Measurements from ENCODE around the gene SNRPA. TPM values are rescaled to one million over a fixed set of nuclear protein-coding genes. Genes with fewer than 3 reads are reported as not detected.

Gene SNRPA
- total RNA-seq, 4 donors from 2014 or later: 47.3 to 69.1 (median 57.6) TPM

GRCh38 chr19:40704491-40705361 is 46.3 kb upstream of the SNRPA start:
- TF ChIP-seq POLR2A (IDR thresholded peaks at IDR 0.05; ENCODE audit: low read depth) (no peak), EP300 (IDR thresholded peaks at IDR 0.05) (no peak), POLR2AphosphoS5 (IDR thresholded peaks at IDR 0.05) (no peak), CTCF (IDR thresholded peaks at IDR 0.05) (no peak)
- intact Hi-C loops (cut with DNase I): no loop called here
- DNase-seq (ENCODE audit: extremely low spot score): no peak
- Histone ChIP-seq H3K27ac (replicated peaks in 1 of 4) (peak overlapping the region in 1 of 4 donors; percentile 13), H3K27me3 (no peaks in the 10 kb centered on the region), H3K36me3 (peaks cover 23 to 97% (median 80%) of the 10 kb centered on the region in 4 donors), H3K9me3 (no peaks in the 10 kb centered on the region), H3K4me3 (no peak overlapping the region), H3K4me1 (peaks cover 12 to 18% (median 13%) of the 10 kb centered on the region in 4 donors)
- 87% methylated on average over 18 of the region's 18 CpGs for WGBS

GRCh38 chr19:40705362-40705651 is 45.7 kb upstream of the SNRPA start:
- Histone ChIP-seq H3K4me1 (peaks cover 12 to 18% (median 13%) of the 10 kb centered on the region in 4 donors), H3K36me3 (peaks cover 27 to 97% (median 79%) of the 10 kb centered on the region in 4 donors), H3K27me3 (no peaks in the 10 kb centered on the region), H3K4me3 (no peak overlapping the region), H3K27ac (replicated peaks in 1 of 4) (no peak overlapping the region), H3K9me3 (no peaks in the 10 kb centered on the region)
- intact Hi-C loops (cut with DNase I): no loop called here
- DNase-seq (ENCODE audit: extremely low spot score): no peak
- 95% methylated on average over 9 of the region's 9 CpGs for WGBS
- TF ChIP-seq POLR2A (IDR thresholded peaks at IDR 0.05; ENCODE audit: low read depth): no peak
- no peak for TF ChIP-seq EP300 (IDR thresholded peaks at IDR 0.05)
- TF ChIP-seq CTCF (IDR thresholded peaks at IDR 0.05): no peak
- no peak for TF ChIP-seq POLR2AphosphoS5 (IDR thresholded peaks at IDR 0.05)

GRCh38 chr19:40705950-40706619 is 44.9 kb upstream of the SNRPA start:
- peaks cover 12 to 18% (median 13%) of the 10 kb centered on the region in 4 donors for H3K4me1 ChIP-seq
- no peaks in the 10 kb centered on the region for H3K9me3 ChIP-seq
- no peaks in the 10 kb centered on the region for H3K27me3 ChIP-seq
- no peak overlapping the region for H3K27ac ChIP-seq (replicated peaks in 1 of 4)
- TF ChIP-seq EP300 (IDR thresholded peaks at IDR 0.05) (no peak), POLR2A (IDR thresholded peaks at IDR 0.05; ENCODE audit: low read depth) (no peak), CTCF (IDR thresholded peaks at IDR 0.05) (no peak), POLR2AphosphoS5 (IDR thresholded peaks at IDR 0.05) (no peak)
- 84% methylated on average over 7 of the region's 7 CpGs for WGBS
- DNase-seq (ENCODE audit: extremely low spot score): no peak
- intact Hi-C loops (cut with DNase I): no loop called here
- peaks cover 27 to 98% (median 81%) of the 10 kb centered on the region in 4 donors for H3K36me3 ChIP-seq
- H3K4me3 ChIP-seq: no peak overlapping the region

GRCh38 chr19:40707615-40708014 is 43.4 kb upstream of the SNRPA start:
- H3K36me3 ChIP-seq: peaks cover 19 to 98% (median 79%) of the 10 kb centered on the region in 4 donors
- WGBS: 96% methylated on average over 7 of the region's 7 CpGs
- intact Hi-C loops (cut with DNase I): no loop called here

More at GRCh38 chr19:40707615-40708014, 43.4 kb upstream of the SNRPA start:
- no peaks in the 10 kb centered on the region for H3K9me3 ChIP-seq
- peaks cover 7 to 12% (median 11%) of the 10 kb centered on the region in 4 donors for H3K4me1 ChIP-seq
- TF ChIP-seq CTCF (IDR thresholded peaks at IDR 0.05) (no peak), POLR2A (IDR thresholded peaks at IDR 0.05; ENCODE audit: low read depth) (no peak), POLR2AphosphoS5 (IDR thresholded peaks at IDR 0.05) (no peak), EP300 (IDR thresholded peaks at IDR 0.05) (no peak)
- H3K27me3 ChIP-seq: no peaks in the 10 kb centered on the region
- H3K4me3 ChIP-seq: no peak overlapping the region
- no peak for DNase-seq (ENCODE audit: extremely low spot score)
- H3K27ac ChIP-seq (replicated peaks in 1 of 4): no peak overlapping the region

Measured in esophagus muscularis mucosa (tissue), 4 donors.